ENCODE data around the gene IDH3A. TPM values are rescaled to one million over a fixed set of nuclear protein-coding genes. Genes with fewer than 3 reads are reported as not detected.

Gene IDH3A
- total RNA-seq, 4 donors from 2014 or later, result 55.1 to 155 (median 83.3) TPM

DNA sequence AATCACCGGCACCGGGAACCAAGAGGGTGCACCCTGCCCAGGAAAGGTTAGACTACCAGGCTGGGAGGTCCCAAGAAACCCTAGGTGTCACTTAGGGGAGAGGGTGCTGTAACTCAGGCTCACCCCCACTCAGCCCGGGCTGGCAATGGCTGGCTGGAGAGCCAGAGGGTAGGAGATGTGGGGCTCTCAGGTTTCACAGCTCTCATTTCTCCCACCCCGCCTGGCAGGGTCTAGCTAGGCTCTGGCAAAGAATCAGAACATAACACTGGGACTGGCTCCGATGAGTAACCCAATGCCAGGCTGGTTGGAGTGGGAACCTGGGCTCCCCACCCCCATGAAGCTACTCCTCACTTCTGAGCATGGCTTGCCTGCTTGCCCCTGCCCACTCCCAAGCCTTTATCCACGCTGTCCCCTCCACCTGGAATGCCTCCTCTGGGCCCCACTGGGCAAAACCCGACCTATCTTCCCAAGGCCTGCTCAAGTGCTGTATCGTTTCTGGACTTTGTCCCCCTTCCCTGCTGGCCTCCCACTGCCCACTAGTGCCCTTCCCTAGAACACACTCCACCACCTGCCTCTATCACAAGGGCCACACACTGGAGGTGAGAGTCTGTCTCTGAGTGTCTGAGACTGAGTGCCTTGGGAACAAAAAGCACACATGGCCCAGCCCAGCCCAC is 19.9 kb upstream of the IDH3A start:
- Histone ChIP-seq H3K27me3 (no peaks in the 10 kb centered on the region), H3K9me3 (no peaks in the 10 kb centered on the region), H3K36me3 (no peaks in the 10 kb centered on the region), H3K4me1 (peaks cover 7 to 8% of the 10 kb centered on the region in 2 donors), H3K4me3 (replicated peaks in 1 of 3) (no peak overlapping the region), H3K27ac (no peak overlapping the region)
- DNase-seq, result peak; percentile 18 to 30
- no peak for TF ChIP-seq POLR2A (IDR thresholded peaks at IDR 0.05)
- WGBS, 2 donors, result 77 to 79% methylated on average over 6 to 7 of the region's 8 CpGs
- intact Hi-C loops (cut with DNase I), result no loop called here

- Histone ChIP-seq H3K36me3 (no peaks in the 10 kb centered on the region), H3K27ac (no peak overlapping the region), H3K9me3 (no peaks in the 10 kb centered on the region), H3K4me1 (peaks cover 7 to 8% of the 10 kb centered on the region in 2 donors), H3K27me3 (no peaks in the 10 kb centered on the region), H3K4me3 (replicated peaks in 1 of 3) (no peak overlapping the region)
- 97 to 98% methylated on average over 5 of the region's 5 CpGs for WGBS, 2 donors
- intact Hi-C loops (cut with DNase I), result loop anchor here (5.0 kb wide), 1 partner anchor 62 kb away; no protein-coding TSS in a partner anchor
- no peak for DNase-seq
- no peak for TF ChIP-seq POLR2A (IDR thresholded peaks at IDR 0.05)
- TF ChIP-seq, protein P1, sequence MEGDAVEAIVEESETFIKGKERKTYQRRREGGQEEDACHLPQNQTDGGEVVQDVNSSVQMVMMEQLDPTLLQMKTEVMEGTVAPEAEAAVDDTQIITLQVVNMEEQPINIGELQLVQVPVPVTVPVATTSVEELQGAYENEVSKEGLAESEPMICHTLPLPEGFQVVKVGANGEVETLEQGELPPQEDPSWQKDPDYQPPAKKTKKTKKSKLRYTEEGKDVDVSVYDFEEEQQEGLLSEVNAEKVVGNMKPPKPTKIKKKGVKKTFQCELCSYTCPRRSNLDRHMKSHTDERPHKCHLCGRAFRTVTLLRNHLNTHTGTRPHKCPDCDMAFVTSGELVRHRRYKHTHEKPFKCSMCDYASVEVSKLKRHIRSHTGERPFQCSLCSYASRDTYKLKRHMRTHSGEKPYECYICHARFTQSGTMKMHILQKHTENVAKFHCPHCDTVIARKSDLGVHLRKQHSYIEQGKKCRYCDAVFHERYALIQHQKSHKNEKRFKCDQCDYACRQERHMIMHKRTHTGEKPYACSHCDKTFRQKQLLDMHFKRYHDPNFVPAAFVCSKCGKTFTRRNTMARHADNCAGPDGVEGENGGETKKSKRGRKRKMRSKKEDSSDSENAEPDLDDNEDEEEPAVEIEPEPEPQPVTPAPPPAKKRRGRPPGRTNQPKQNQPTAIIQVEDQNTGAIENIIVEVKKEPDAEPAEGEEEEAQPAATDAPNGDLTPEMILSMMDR (IDR thresholded peaks at IDR 0.05), result no peak
These were observed 19.3 kb upstream of the IDH3A start for GRCh38 chr15:78129751-78130287.

DNA sequence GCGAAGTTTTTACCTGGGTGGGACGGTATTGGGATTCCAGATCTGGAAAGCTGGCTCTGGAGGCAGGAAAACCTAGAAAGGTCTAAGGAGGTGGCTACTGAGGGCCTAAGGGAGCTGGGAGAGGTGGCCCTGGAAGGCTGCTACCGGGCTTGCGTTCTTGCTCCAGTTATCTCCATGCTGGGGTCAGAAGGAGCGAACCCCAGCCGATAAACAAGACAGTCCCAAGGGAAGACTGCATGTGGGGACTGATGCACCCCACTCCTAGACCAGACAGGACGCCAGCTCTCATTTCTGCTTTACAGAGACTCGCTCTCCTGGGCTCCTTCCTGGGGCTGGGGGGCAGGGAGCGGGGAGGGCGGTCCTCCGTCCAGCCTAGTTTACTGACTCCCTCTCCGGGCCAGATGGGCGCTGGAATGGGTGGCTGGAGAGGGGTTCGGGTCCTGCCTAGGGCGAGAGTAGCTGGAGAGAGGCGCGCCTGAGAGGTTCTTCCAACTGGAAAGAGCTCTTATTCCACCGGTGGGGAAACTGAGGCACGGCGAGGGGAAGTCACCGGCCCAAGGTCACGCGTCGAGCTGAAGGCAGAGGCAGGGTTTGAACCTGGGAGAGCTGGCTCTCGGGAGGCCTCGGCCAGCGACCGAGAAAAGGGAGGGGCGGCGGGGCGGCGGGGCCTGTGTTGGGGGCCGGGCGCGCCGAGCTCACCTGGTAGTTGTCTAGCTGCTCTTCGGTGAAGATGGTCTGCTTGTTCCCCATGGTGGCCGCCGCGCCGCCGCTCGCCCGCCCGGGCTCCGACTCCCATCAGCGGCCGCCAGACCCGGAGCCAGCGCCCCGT is 18.5 kb upstream of the IDH3A start:
- Histone ChIP-seq H3K27ac (peak overlapping the region in 1 of 3 donors; percentile 77), H3K4me3 (replicated peaks in 1 of 3) (peak overlapping the region in 1 of 3 donors; percentile 72), H3K36me3 (no peaks in the 10 kb centered on the region), H3K9me3 (no peaks in the 10 kb centered on the region), H3K4me1 (peaks cover 9% of the 10 kb centered on the region in 2 donors), H3K27me3 (no peaks in the 10 kb centered on the region)
- TF ChIP-seq POLR2A (IDR thresholded peaks at IDR 0.05), result no peak
- TF ChIP-seq, protein P1 (IDR thresholded peaks at IDR 0.05), result no peak
- DNase-seq, result peak in 1 of 2 donors; percentile 9
- WGBS, 2 donors, result 50 to 68% methylated on average over 23 to 28 of the region's 51 CpGs
- intact Hi-C loops (cut with DNase I), result loop anchor here (5.0 kb wide), 1 partner anchor 62 kb away; no protein-coding TSS in a partner anchor

DNA sequence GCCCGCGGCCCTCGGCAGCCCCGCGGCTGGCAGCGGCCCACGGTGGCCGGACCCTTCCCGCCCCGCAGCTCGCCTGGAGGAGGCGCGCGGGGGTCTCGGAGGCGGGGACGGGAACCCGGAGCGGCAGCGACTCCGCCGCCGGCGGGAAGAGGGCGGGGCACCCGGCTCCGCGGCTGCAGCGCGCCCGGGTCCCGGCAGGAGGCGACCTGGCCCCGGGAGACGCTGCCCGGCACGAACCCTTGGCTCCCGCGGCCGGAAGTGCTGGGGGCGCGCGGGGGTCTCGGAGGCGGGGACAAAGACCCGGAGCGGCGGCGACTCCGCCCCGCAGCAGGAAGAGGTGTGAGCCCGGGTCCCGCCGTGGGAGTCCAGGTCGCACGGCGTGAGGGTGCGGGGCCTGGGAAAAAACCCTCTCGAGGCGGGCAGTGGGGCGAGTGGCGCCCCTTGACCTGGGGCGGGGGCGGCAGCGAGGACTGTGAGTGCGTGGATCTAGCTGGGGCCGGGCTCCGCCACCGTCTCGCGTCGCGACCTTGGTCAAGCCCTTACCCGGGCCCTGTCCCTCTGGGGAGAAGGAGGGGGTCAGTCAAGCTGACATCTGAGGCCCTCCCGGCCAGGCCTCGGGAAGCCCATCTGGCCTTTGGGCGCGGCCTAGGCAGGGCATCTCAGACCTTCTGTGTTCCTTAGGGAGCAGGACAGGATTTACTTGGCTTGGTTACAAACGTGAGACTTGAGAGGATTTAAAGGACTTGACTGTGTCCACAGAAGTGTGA is 17.7 kb upstream of the IDH3A start, which contains the start of gene CIB2:
Gene CIB2, minus strand, starts transcription at position 151 of the 767 bp plus-strand sequence. CDS start 230 bp downstream, outside the sequence.
- no peaks in the 10 kb centered on the region for H3K27me3 ChIP-seq
- H3K4me1 ChIP-seq, result peaks cover 9 to 13% of the 10 kb centered on the region in 2 donors
- no peaks in the 10 kb centered on the region for H3K36me3 ChIP-seq
- H3K9me3 ChIP-seq, result no peaks in the 10 kb centered on the region
- WGBS, 2 donors, result 1 to 2% methylated on average over 20 to 31 of the region's 79 CpGs
- intact Hi-C loops (cut with DNase I), result loop anchor here (5.0 kb wide), 1 partner anchor 61 kb away; no protein-coding TSS in a partner anchor
- H3K4me3 ChIP-seq (replicated peaks in 1 of 3), result peak within 1 kb of the TSS; percentile 68 to 75 (median 72)
- DNase-seq, result peak; percentile 61 to 72
- TF ChIP-seq POLR2A (IDR thresholded peaks at IDR 0.05), result peak in 1 of 2 donors; percentile 33
- TF ChIP-seq, protein P1 (IDR thresholded peaks at IDR 0.05), result peak in 5 of 6 experiments; percentile 44 to 97 (median 81)
- peak within 1 kb of the TSS; percentile 72 to 77 (median 72) for H3K27ac ChIP-seq

- H3K27ac ChIP-seq, result no peak overlapping the region
- no peak for TF ChIP-seq POLR2A (IDR thresholded peaks at IDR 0.05)
- TF ChIP-seq, protein P1 (IDR thresholded peaks at IDR 0.05), result no peak
- WGBS, 2 donors, result 94 to 96% methylated on average over 2 of the region's 2 CpGs
- no peaks in the 10 kb centered on the region for H3K27me3 ChIP-seq
- no peak for DNase-seq
- H3K36me3 ChIP-seq, result no peaks in the 10 kb centered on the region
- peaks cover 9 to 13% of the 10 kb centered on the region in 2 donors for H3K4me1 ChIP-seq
- H3K9me3 ChIP-seq, result no peaks in the 10 kb centered on the region
- intact Hi-C loops (cut with DNase I), result loop anchor here (5.0 kb wide), 1 partner anchor 58 kb away; no protein-coding TSS in a partner anchor
- H3K4me3 ChIP-seq (replicated peaks in 1 of 3), result no peak overlapping the region
These were observed 15.4 kb upstream of the IDH3A start for GRCh38 chr15:78133801-78134200.

Measured in thyroid gland (tissue), 4 donors.